Mesendoderm (in vitro differentiated cells): ENCODE data around the gene GMDS.

Experiments
- DNase-seq: peaks from one replicate; pipeline ENCODE4 v3.0.0; 2013
- H2AK5ac ChIP-seq: 2 replicates; pipeline ENCODE4 v1.6.1; 2013; ENCODE audit warnings: low read length, inconsistent platforms
- H2BK120ac ChIP-seq: 2 replicates; pipeline ENCODE4 v1.6.1; 2013; ENCODE audit warnings: low read depth, mild to moderate bottlenecking, low read length, moderate library complexity, mixed read lengths
- H2BK15ac ChIP-seq: replicated peaks from 2 replicates; pipeline ENCODE4 v1.6.1; 2013; ENCODE audit warnings: low read depth, mild to moderate bottlenecking, moderate library complexity
- H2BK5ac ChIP-seq: 2 replicates; pipeline ENCODE4 v1.6.1; 2013; ENCODE audit warnings: low read length, inconsistent platforms
- H3K18ac ChIP-seq: 2 replicates; pipeline ENCODE4 v1.6.1; 2013; ENCODE audit warnings: mild to moderate bottlenecking, low read length, mixed read lengths
- H3K23ac ChIP-seq: one replicate; pipeline ENCODE4 v1.6.1; 2013; ENCODE audit warnings: low read length
- H3K27ac ChIP-seq: 2 replicates; pipeline ENCODE4 v1.5.1; 2013; ENCODE audit warnings: low read depth, mild to moderate bottlenecking, inconsistent platforms, low read length, moderate library complexity
- H3K27me3 ChIP-seq: 2 replicates; pipeline ENCODE4 v1.6.1; 2013; ENCODE audit warnings: low read length, control low read depth, mild to moderate bottlenecking, inconsistent platforms; ENCODE audit not compliant: insufficient read depth, poor library complexity
- H3K36me3 ChIP-seq: 2 replicates; pipeline ENCODE4 v1.6.1; 2013; ENCODE audit warnings: low read length, inconsistent platforms; ENCODE audit not compliant: control insufficient read depth, insufficient read depth
- H3K4ac ChIP-seq: one replicate; pipeline ENCODE4 v1.6.1; 2013; ENCODE audit warnings: low read depth, mild to moderate bottlenecking, low read length, moderate library complexity
- H3K4me1 ChIP-seq: 2 replicates; pipeline ENCODE4 v1.6.1; 2013; ENCODE audit warnings: low read depth, low read length, inconsistent platforms; ENCODE audit not compliant: control insufficient read depth
- H3K4me2 ChIP-seq: 2 replicates; pipeline ENCODE4 v1.6.1; 2013; ENCODE audit warnings: low read length
- H3K4me3 ChIP-seq: 2 replicates; pipeline ENCODE4 v1.5.1; 2013; ENCODE audit warnings: mild to moderate bottlenecking, low read length
- H3K56ac ChIP-seq: one replicate; pipeline ENCODE4 v1.6.1; 2013; ENCODE audit warnings: low read length
- H3K79me1 ChIP-seq: 2 replicates; pipeline ENCODE4 v1.6.1; 2013; ENCODE audit warnings: low read length, inconsistent platforms
- H3K79me2 ChIP-seq: 2 replicates; pipeline ENCODE4 v1.6.1; 2013; ENCODE audit warnings: mild to moderate bottlenecking, low read length; ENCODE audit not compliant: control insufficient read depth, insufficient read depth
- H3K9ac ChIP-seq: 2 replicates; pipeline ENCODE4 v1.6.1; 2013; ENCODE audit warnings: low read length, inconsistent platforms
- H4K5ac ChIP-seq: one replicate; pipeline ENCODE4 v1.6.1; 2013; ENCODE audit warnings: low read length
- H4K8ac ChIP-seq: one replicate; pipeline ENCODE4 v1.6.1; 2013; ENCODE audit warnings: low read depth, mild to moderate bottlenecking, control low read depth, low read length, moderate library complexity
- WGBS: extraction: QIAGEN DNeasy Blood & Tissue Kit; methylation state at CpG from one replicate; pipeline ENCODE4 v1.1.7; 2013; ENCODE audit warnings: low lambda C conversion rate, missing lambda C conversion rate; ENCODE audit not compliant: insufficient coverage; ENCODE audit errors: extremely low coverage; 5-methylcytosine and 5-hydroxymethylcytosine counted together

The GMDS gene

GRCh38 chr6:2259002-2259494 lies 13.6 kb upstream of the GMDS start:
- H3K27ac ChIP-seq = no peak overlapping the region
- H3K27me3 ChIP-seq = no peaks in the 10 kb centered on the region
- no CpG with 5 or more reads among the region's 4 CpGs for WGBS
- H3K4ac ChIP-seq = no peak overlapping the region
- no peaks in the 10 kb centered on the region for H3K79me1 ChIP-seq
- H4K8ac ChIP-seq = no peak overlapping the region
- H3K23ac ChIP-seq = no peak overlapping the region
- no peak overlapping the region for H3K9ac ChIP-seq
- DNase-seq = no peak
- no peak overlapping the region for H2BK15ac ChIP-seq
- H4K5ac ChIP-seq = no peak overlapping the region
- no peak overlapping the region for H3K18ac ChIP-seq
- no peak overlapping the region for H3K4me2 ChIP-seq
- H2AK5ac ChIP-seq = no peak overlapping the region
- no peak overlapping the region for H2BK120ac ChIP-seq
- H3K4me1 ChIP-seq = no peaks in the 10 kb centered on the region
- H3K36me3 ChIP-seq = no peaks in the 10 kb centered on the region
- no peak overlapping the region for H3K56ac ChIP-seq
- no peaks in the 10 kb centered on the region for H3K79me2 ChIP-seq
- no peak overlapping the region for H2BK5ac ChIP-seq
- H3K4me3 ChIP-seq = no peak overlapping the region

DNA sequence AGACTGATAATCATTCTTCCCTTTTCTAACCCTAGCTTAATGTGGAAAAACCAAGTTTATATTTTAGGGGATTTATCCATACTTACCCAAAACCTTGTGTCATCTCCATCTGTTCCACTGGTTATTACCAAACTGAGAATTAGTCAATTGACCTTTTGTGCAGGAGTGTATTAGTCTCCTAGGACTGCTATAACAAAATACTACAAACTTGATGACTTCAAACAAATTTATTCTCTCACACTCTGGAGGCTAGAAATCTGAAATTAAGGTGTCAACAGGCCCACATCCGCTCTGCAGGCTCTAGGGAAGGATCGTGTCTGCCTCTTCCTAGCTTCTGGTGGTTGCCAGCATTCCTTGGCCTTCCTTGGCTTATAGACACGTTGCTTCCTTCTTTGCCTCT lies 12.7 kb upstream of the GMDS start:
- H3K4ac ChIP-seq = no peak overlapping the region

DNA sequence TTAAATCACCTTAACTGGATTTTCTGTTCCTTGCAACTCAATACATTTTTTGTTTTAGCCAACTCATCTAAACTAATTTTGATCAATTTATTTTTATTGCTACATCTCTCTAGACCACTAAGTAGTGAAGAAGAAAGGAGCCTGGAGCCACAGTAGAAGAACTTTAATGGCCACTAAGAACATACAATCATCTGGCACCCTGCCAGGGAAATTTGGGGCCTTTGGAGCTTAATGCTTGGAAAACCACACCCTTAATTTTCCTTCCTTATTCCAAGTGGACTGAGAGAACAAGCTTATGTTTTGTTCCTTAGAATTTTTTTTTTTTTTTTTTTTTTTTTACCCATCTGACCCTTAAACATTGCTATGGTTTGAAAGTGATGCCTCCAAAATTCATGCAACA lies 12.0 kb upstream of the GMDS start:
- H3K56ac ChIP-seq = no peak overlapping the region
- no peaks in the 10 kb centered on the region for H3K79me2 ChIP-seq
- DNase-seq = no peak
- no peaks in the 10 kb centered on the region for H3K4me1 ChIP-seq
- no peak overlapping the region for H2BK120ac ChIP-seq
- H3K4me2 ChIP-seq = no peak overlapping the region
- H3K9ac ChIP-seq = no peak overlapping the region
- no peak overlapping the region for H3K23ac ChIP-seq
- no peak overlapping the region for H3K4ac ChIP-seq
- H3K36me3 ChIP-seq = no peaks in the 10 kb centered on the region
- no peaks in the 10 kb centered on the region for H3K27me3 ChIP-seq
- H2AK5ac ChIP-seq = no peak overlapping the region
- no peak overlapping the region for H2BK5ac ChIP-seq
- H3K27ac ChIP-seq = no peak overlapping the region
- no peak overlapping the region for H2BK15ac ChIP-seq
- no peaks in the 10 kb centered on the region for H3K79me1 ChIP-seq
- no peak overlapping the region for H3K18ac ChIP-seq
- no peak overlapping the region for H3K4me3 ChIP-seq
- no peak overlapping the region for H4K5ac ChIP-seq
- no peak overlapping the region for H4K8ac ChIP-seq

More for the DNA sequence above, 12.7 kb upstream of the GMDS start:
- no peak overlapping the region for H2BK120ac ChIP-seq
- H4K8ac ChIP-seq = no peak overlapping the region
- no peak overlapping the region for H2AK5ac ChIP-seq
- H3K56ac ChIP-seq = no peak overlapping the region
- no peaks in the 10 kb centered on the region for H3K79me1 ChIP-seq
- no peak overlapping the region for H3K4me3 ChIP-seq
- H2BK5ac ChIP-seq = no peak overlapping the region
- H3K79me2 ChIP-seq = no peaks in the 10 kb centered on the region
- H2BK15ac ChIP-seq = no peak overlapping the region
- H3K4me2 ChIP-seq = no peak overlapping the region
- H4K5ac ChIP-seq = no peak overlapping the region
- H3K23ac ChIP-seq = no peak overlapping the region
- DNase-seq = no peak
- no peak overlapping the region for H3K18ac ChIP-seq
- no peaks in the 10 kb centered on the region for H3K27me3 ChIP-seq
- H3K36me3 ChIP-seq = no peaks in the 10 kb centered on the region
- WGBS = no CpG with 5 or more reads among the region's 3 CpGs
- H3K9ac ChIP-seq = no peak overlapping the region
- H3K27ac ChIP-seq = no peak overlapping the region
- no peaks in the 10 kb centered on the region for H3K4me1 ChIP-seq

DNA sequence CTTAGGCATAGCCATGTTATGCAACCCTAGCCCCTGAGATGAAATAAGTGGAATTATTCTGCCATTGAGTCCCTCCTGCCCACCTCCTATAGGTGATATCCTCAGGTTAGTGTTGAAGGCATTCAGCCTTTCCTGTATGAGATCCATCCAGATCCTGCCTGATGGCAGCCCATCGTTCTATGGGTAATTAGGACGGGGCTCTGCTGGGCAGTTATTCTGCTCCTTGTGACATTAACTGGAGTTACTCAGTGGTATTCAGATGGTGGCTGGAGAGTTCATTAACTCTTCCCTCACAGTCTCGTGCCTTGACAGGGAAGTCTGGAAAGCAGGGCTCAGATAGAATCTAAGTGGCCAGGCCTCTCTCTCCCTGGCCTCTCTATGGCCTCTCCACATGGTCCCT lies 9.3 kb upstream of the GMDS start:
- Histone ChIP-seq H2AK5ac (no peak overlapping the region), H4K8ac (no peak overlapping the region), H2BK120ac (no peak overlapping the region), H3K4me2 (no peak overlapping the region), H3K9ac (no peak overlapping the region), H3K56ac (no peak overlapping the region), H3K36me3 (no peaks in the 10 kb centered on the region), H2BK15ac (no peak overlapping the region), H3K18ac (no peak overlapping the region), H3K79me2 (no peaks in the 10 kb centered on the region), H3K4me1 (no peaks in the 10 kb centered on the region), H2BK5ac (no peak overlapping the region), H3K27ac (no peak overlapping the region), H3K79me1 (no peaks in the 10 kb centered on the region), H3K4ac (no peak overlapping the region), H3K4me3 (no peak overlapping the region), H3K23ac (no peak overlapping the region), H4K5ac (no peak overlapping the region), H3K27me3 (no peaks in the 10 kb centered on the region)
- no peak for DNase-seq
- WGBS = no CpG with 5 or more reads among the region's 3 CpGs

- no peak for DNase-seq
- Histone ChIP-seq H2AK5ac (no peak overlapping the region), H3K79me1 (no peaks in the 10 kb centered on the region), H3K79me2 (no peaks in the 10 kb centered on the region), H3K4me1 (peaks cover 5% of the 10 kb centered on the region), H3K4me2 (no peak overlapping the region), H2BK15ac (no peak overlapping the region), H3K27ac (no peak overlapping the region), H3K36me3 (no peaks in the 10 kb centered on the region), H3K9ac (no peak overlapping the region), H3K27me3 (no peaks in the 10 kb centered on the region), H4K5ac (no peak overlapping the region), H2BK120ac (no peak overlapping the region), H3K4ac (no peak overlapping the region), H3K18ac (no peak overlapping the region), H3K23ac (no peak overlapping the region), H4K8ac (no peak overlapping the region), H3K4me3 (no peak overlapping the region), H3K56ac (no peak overlapping the region), H2BK5ac (no peak overlapping the region)
- no CpG with 5 or more reads among the region's 7 CpGs for WGBS
Measured at GRCh38 chr6:2249126-2249525, 3.7 kb upstream of the GMDS start.

- no peaks in the 10 kb centered on the region for H3K36me3 ChIP-seq
- H4K5ac ChIP-seq = no peak overlapping the region
- no peak overlapping the region for H2BK15ac ChIP-seq
- no peaks in the 10 kb centered on the region for H3K79me2 ChIP-seq
- no peak overlapping the region for H3K27ac ChIP-seq
- H2BK5ac ChIP-seq = no peak overlapping the region
- no peak overlapping the region for H3K4ac ChIP-seq
- no peak overlapping the region for H3K18ac ChIP-seq
- H3K27me3 ChIP-seq = no peaks in the 10 kb centered on the region
- no peak overlapping the region for H3K4me3 ChIP-seq
- H3K56ac ChIP-seq = no peak overlapping the region
- no peak overlapping the region for H4K8ac ChIP-seq
- no peak overlapping the region for H3K23ac ChIP-seq
- H2AK5ac ChIP-seq = no peak overlapping the region
- H3K4me2 ChIP-seq = no peak overlapping the region
- H3K4me1 ChIP-seq = peaks cover 5% of the 10 kb centered on the region
- no CpG with 5 or more reads among the region's 5 CpGs for WGBS
- H2BK120ac ChIP-seq = no peak overlapping the region
- no peak overlapping the region for H3K9ac ChIP-seq
- DNase-seq = no peak
- H3K79me1 ChIP-seq = no peaks in the 10 kb centered on the region
Measured at GRCh38 chr6:2247664-2248063, 2.3 kb upstream of the GMDS start.
